OCI-LY1 (cell line): Measurements from ENCODE around the gene TTC28.

Experiments used
- H2AFZ ChIP-seq: fragments of 200-600 bp; sonication (generic), shearing (Covaris generic); 2 replicates; pipeline ENCODE4 v1.6.0; 2014; ENCODE audit warnings: antibody characterized with exemption, mild to moderate bottlenecking, low read length
- H3F3A ChIP-seq: fragments of 200-600 bp; sonication (generic), shearing (Covaris generic); 2 replicates; pipeline ENCODE4 v1.6.0; 2014; ENCODE audit warnings: mild to moderate bottlenecking, antibody characterized with exemption, low read length, moderate library complexity; ENCODE audit not compliant: insufficient read depth
- H3K27ac ChIP-seq: fragments of 200-600 bp; sonication (generic); 2 replicates; pipeline ENCODE4 v1.5.1; 2014; ENCODE audit warnings: low read length, mixed run types, mild to moderate bottlenecking, low read depth; ENCODE audit not compliant: poor library complexity, severe bottlenecking
- H3K27me3 ChIP-seq: fragments of 200-600 bp; sonication (generic); 2 replicates; pipeline ENCODE4 v1.6.0; 2014; ENCODE audit warnings: antibody characterized with exemption, mild to moderate bottlenecking, low read length, moderate library complexity; ENCODE audit not compliant: insufficient read depth
- H3K36me3 ChIP-seq: fragments of 200-600 bp; sonication (generic); 2 replicates; pipeline ENCODE4 v1.6.1; 2014; ENCODE audit warnings: mild to moderate bottlenecking, antibody characterized with exemption, low read length, moderate library complexity, mixed read lengths; ENCODE audit not compliant: insufficient read depth
- H3K4me1 ChIP-seq: fragments of 200-600 bp; sonication (generic); 2 replicates; pipeline ENCODE4 v1.5.1; 2014; ENCODE audit warnings: mild to moderate bottlenecking, low read length, moderate library complexity; ENCODE audit not compliant: insufficient read depth, severe bottlenecking
- H3K4me2 ChIP-seq: fragments of 200-600 bp; sonication (generic), shearing (Covaris generic); 2 replicates; pipeline ENCODE4 v1.6.1; 2014; ENCODE audit warnings: low read length
- H3K4me3 ChIP-seq: fragments of 200-600 bp; sonication (generic); 2 replicates; pipeline ENCODE4 v1.5.1; 2014; ENCODE audit warnings: low read length, low read depth, mild to moderate bottlenecking, mixed read lengths; ENCODE audit not compliant: poor library complexity, severe bottlenecking
- H3K79me2 ChIP-seq: fragments of 200-600 bp; shearing (Covaris generic); 2 replicates; pipeline ENCODE4 v1.6.1; 2016; ENCODE audit warnings: mixed run types, low read length, mixed read lengths; ENCODE audit not compliant: insufficient read depth
- H3K9ac ChIP-seq: fragments of 200-600 bp; sonication (generic), shearing (Covaris generic); 2 replicates; pipeline ENCODE4 v1.6.1; 2014; ENCODE audit warnings: mild to moderate bottlenecking, low read length, mixed read lengths
- H3K9me2 ChIP-seq: fragments of 200-600 bp; sonication (generic), shearing (Covaris generic); 2 replicates; pipeline ENCODE4 v1.6.1; 2014; ENCODE audit warnings: low read depth, mild to moderate bottlenecking, low read length, mixed read lengths
- H3K9me3 ChIP-seq: fragments of 200-600 bp; shearing (Covaris generic); 2 replicates; pipeline ENCODE4 v1.6.1; 2014; ENCODE audit warnings: low read length, mixed read lengths
- H4K20me1 ChIP-seq: fragments of 200-600 bp; sonication (generic), shearing (Covaris generic); 2 replicates; pipeline ENCODE4 v1.6.0; 2016; ENCODE audit warnings: mild to moderate bottlenecking, low read length; ENCODE audit not compliant: insufficient read depth
- CTCF ChIP-seq: fragments of 200-600 bp; sonication (generic), shearing (Covaris generic); IDR thresholded peaks from 2 replicates; pipeline ENCODE4 v1.5.1; 2017; ENCODE audit warnings: mild to moderate bottlenecking, antibody characterized with exemption, low read length, moderate library complexity, mixed read lengths
- EZH2 ChIP-seq: fragments of 200-600 bp; sonication (generic), shearing (Covaris generic); IDR thresholded peaks from 2 replicates; pipeline ENCODE4 v1.8.0; 2017; ENCODE audit warnings: borderline replicate concordance, mixed run types, mild to moderate bottlenecking, antibody characterized with exemption, low read length, moderate library complexity, mixed read lengths

TTC28 gene

GRCh38 chr22:28054819-28055208 lies 624.8 kb downstream of the TTC28 start:
- Histone ChIP-seq H3K4me1 (no peaks in the 10 kb centered on the region), H3K27ac (no peak overlapping the region), H2AFZ (no peak overlapping the region), H3K4me3 (no peak overlapping the region), H3K36me3 (no peaks in the 10 kb centered on the region), H3K4me2 (no peak overlapping the region), H3F3A (no peaks in the 10 kb centered on the region), H3K9me3 (no peaks in the 10 kb centered on the region), H3K27me3 (no peaks in the 10 kb centered on the region), H3K9ac (no peak overlapping the region), H4K20me1 (no peaks in the 10 kb centered on the region), H3K9me2 (no peaks in the 10 kb centered on the region), H3K79me2 (no peaks in the 10 kb centered on the region)
- TF ChIP-seq EZH2 (no peak), CTCF (no peak)

DNA sequence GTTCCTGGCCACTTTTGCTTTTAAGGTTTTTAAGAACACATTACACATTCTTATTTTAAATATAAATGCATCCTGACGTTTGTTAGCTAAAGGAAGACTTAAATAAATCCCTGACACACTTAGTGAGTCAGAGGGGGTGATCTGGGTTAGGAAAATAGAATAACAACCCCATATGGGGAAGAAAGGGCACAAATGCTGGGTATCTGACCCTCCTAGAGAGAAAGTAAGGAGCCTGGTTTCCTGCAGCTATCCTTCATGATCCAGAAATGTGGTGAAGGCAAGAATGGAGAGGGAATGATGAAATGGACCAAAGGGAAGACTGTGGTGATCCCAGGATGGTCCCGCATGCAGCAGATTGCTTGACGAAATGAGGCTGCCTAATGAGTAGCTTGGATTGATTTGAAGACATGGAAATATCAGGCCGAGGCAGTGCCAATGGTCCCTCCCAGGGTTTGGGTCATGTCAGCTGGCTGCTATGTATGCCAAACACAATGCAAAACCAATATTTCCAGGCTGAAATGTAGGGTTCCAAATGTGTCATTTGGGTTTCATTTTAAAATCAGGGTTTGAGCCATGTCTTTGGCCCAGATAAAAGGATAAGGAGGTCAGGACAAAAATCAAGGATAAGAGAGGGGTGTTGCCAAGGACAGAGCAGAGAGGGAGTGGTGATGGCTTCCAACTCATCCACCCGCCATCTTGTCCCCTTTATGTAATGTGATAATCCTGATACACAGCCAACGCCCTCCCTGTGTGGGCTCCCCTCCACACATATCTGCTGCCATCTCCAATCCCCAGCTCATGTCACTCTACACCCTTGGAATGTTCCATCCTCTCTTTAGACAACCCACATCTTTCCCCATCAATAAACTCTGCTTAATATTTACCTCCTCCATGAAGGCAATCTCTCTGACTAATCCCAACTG lies 625.5 kb downstream of the TTC28 start:
- no peaks in the 10 kb centered on the region for H3K9me2 ChIP-seq
- H4K20me1 ChIP-seq = no peaks in the 10 kb centered on the region
- no peaks in the 10 kb centered on the region for H3K9me3 ChIP-seq
- H3K79me2 ChIP-seq = no peaks in the 10 kb centered on the region
- H3K27me3 ChIP-seq = no peaks in the 10 kb centered on the region
- H3K27ac ChIP-seq = no peak overlapping the region
- H2AFZ ChIP-seq = no peak overlapping the region
- no peaks in the 10 kb centered on the region for H3F3A ChIP-seq
- no peaks in the 10 kb centered on the region for H3K36me3 ChIP-seq
- H3K4me3 ChIP-seq = no peak overlapping the region
- H3K9ac ChIP-seq = no peak overlapping the region
- no peak overlapping the region for H3K4me2 ChIP-seq
- H3K4me1 ChIP-seq = no peaks in the 10 kb centered on the region
- no peak for TF ChIP-seq EZH2
- TF ChIP-seq CTCF = no peak

DNA sequence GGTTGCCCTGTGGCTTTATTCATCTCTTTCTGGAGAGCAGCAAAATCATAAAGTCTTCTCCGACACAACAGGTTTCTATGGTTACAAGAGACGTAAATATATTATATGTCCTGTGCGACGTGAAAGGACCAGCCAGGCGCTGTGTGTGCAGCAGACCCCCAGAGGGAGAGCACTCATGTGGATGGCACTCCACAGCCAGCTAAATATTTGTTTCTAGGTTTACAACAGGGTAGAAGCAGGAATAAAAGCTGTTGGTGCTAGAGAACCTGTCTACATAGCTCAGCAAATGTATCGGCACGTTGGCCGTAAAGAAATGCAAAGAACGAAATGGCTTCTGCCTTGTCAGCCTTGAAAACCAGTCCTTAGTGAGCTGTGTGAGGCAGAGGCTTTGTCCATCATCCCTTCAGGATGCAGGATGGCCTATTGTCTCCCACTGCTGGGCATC lies 626.8 kb downstream of the TTC28 start:
- Histone ChIP-seq H3K9me2 (no peaks in the 10 kb centered on the region), H3K27ac (no peak overlapping the region), H3K9ac (no peak overlapping the region), H3F3A (no peaks in the 10 kb centered on the region), H3K4me3 (no peak overlapping the region), H3K36me3 (no peaks in the 10 kb centered on the region), H3K27me3 (no peaks in the 10 kb centered on the region), H3K4me1 (no peaks in the 10 kb centered on the region), H3K4me2 (no peak overlapping the region), H4K20me1 (no peaks in the 10 kb centered on the region), H3K79me2 (no peaks in the 10 kb centered on the region), H3K9me3 (no peaks in the 10 kb centered on the region), H2AFZ (no peak overlapping the region)
- no peak for TF ChIP-seq CTCF
- TF ChIP-seq EZH2 = no peak
